GM10248 (cell line): Measurements from ENCODE around the gene COL16A1.

Experiments
- CTCF ChIA-PET: fragments of 300-600 bp; sonication (Branson Sonifier 250); formaldehyde crosslinking; extraction: SDS; loops from one replicate; lab custom pipeline; 2021; ENCODE audit warnings: antibody characterized with exemption; lab: Yijun Ruan, JAX
- POLR2A ChIA-PET: fragments of 350-650 bp; sonication (Branson Sonifier 250); formaldehyde crosslinking; extraction: SDS; loops from one replicate; lab custom pipeline; 2020; ENCODE audit warnings: antibody characterized with exemption; lab: Yijun Ruan, JAX
- DNase-seq: peaks from one replicate; pipeline ENCODE4 v3.0.0; 2012; ENCODE audit errors: extremely low spot score
- CTCF ChIP-seq: IDR thresholded peaks from 2 replicates; pipeline ENCODE4 v1.5.1; 2012; ENCODE audit warnings: mild to moderate bottlenecking, low read depth; ENCODE audit errors: extremely low read depth, missing control alignments, control extremely low read depth

Gene COL16A1

DNA sequence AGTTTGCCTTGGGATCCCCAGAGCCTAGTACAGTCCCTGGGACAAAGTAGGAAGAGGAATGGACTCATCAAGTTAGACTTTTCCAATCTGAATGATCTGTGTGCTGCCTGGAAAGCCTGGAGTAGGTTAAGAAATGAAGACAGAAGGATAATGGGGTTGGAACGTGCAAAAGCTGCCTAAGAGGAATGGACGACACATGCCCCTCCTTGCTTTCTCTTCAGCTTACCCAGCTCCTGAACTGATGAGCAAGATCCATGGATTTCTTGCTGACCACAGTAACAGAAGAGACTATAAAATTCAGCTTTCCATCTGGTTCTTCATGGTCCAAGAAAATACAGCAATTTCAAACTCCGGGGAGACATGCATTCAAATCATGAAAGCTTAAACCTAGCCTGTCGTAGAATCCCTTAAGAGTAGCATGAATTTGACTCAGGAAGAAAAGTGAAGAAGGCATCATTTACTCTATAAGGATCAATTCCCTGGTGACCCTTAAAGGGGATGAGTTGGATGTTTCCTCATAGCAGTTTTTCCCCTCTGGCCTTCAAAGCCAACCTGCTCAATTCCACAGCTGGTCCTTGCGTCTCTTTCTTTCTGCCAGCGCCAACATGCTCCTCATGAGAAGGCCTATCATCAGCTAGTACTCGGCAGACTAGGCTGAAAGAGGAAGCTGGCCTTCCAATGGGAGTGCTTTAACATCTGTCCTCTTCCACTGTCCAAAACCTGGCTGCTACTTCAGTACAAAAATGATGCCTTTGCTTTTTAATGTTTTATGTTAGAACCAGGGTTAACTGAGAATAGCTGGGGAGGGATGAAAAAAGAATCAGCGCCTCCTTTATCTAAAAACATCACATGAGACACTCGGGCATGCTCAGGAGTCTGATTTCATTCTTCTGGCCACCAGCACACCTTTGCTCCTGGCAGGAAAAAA lies 53.4 kb downstream of the COL16A1 start:
- no peak for TF ChIP-seq CTCF
- DNase-seq: no peak
- ChIA-PET CTCF (interaction anchor here (1.0 to 4.3 kb wide), 8 partner anchors 11 to 139 kb away, joined by 3 to 22 read pairs (median 4); no protein-coding TSS in a partner anchor), POLR2A (no interaction called here)

GRCh38 chr1:31648641-31649357 lies 55.0 kb downstream of the COL16A1 start:
- CTCF ChIA-PET: interaction anchor here (4.3 kb wide), 1 partner anchor 15 kb away, joined by 22 read pairs; no protein-coding TSS in a partner anchor
- POLR2A ChIA-PET: interaction anchor here (0.7 kb wide), 1 partner anchor 68 kb away, joined by 8 read pairs; no protein-coding TSS in a partner anchor
- no peak for TF ChIP-seq CTCF
- DNase-seq: no peak

- no peak for DNase-seq
- POLR2A ChIA-PET: interaction anchor here (0.6 to 0.7 kb wide), 2 partner anchors 67 to 305 kb away, joined by 8 read pairs; no protein-coding TSS in a partner anchor
- CTCF ChIA-PET: no interaction called here
- no peak for TF ChIP-seq CTCF
These were observed 55.6 kb downstream of the COL16A1 start for GRCh38 chr1:31648190-31648589.

- TF ChIP-seq CTCF: no peak
- POLR2A ChIA-PET: no interaction called here
- CTCF ChIA-PET: no interaction called here
- no peak for DNase-seq
These were observed 56.7 kb downstream of the COL16A1 start for GRCh38 chr1:31647106-31647505.

- ChIA-PET CTCF (interaction anchor here (0.7 to 0.9 kb wide), 2 partner anchors 15 to 18 kb away, joined by 3 read pairs; no protein-coding TSS in a partner anchor), POLR2A (no interaction called here)
- no peak for TF ChIP-seq CTCF
- DNase-seq: no peak
These were observed 57.4 kb downstream of the COL16A1 start for GRCh38 chr1:31646259-31646960.

GRCh38 chr1:31645274-31645568 lies 58.6 kb downstream of the COL16A1 start:
- no peak for TF ChIP-seq CTCF
- POLR2A ChIA-PET: no interaction called here
- CTCF ChIA-PET: interaction anchor here (0.7 to 4.7 kb wide), 11 partner anchors 11 to 144 kb away, joined by 3 to 21 read pairs (median 4); no protein-coding TSS in a partner anchor
- no peak for DNase-seq
